H1 (cell line): ENCODE measurements around the gene JOSD1.

Experiments used
- CREB1 ChIP-seq: IDR thresholded peaks from 2 replicates; pipeline ENCODE4 v1.6.1; 2012; ENCODE audit warnings: inconsistent platforms
- CTCF ChIP-seq, 3 experiments: IDR thresholded peaks; 1 replicate in 2 of 3; 2 replicates in 1 of 3; pipeline versions ENCODE4 v1.5.1 to v1.6.1; 2011; ENCODE audit warnings: low read length in 3 of 3, mild to moderate bottlenecking in 3 of 3, inconsistent platforms in 2 of 3, low read depth in 1 of 3, moderate library complexity in 1 of 3; ENCODE audit not compliant: insufficient read depth in 1 of 3; ENCODE audit errors: control extremely low read depth in 1 of 3
- EZH2 ChIP-seq: fragments of 200-600 bp; sonication (generic); IDR thresholded peaks from 2 replicates; pipeline ENCODE4 v1.7.1; 2012; ENCODE audit warnings: low read depth, mild to moderate bottlenecking, moderate library complexity, low read length, inconsistent platforms; ENCODE audit not compliant: severe bottlenecking
- PHF8 ChIP-seq: fragments of 200-600 bp; sonication (generic); conservative IDR thresholded peaks from 2 replicates; pipeline ENCODE4 v1.7.1; 2012; ENCODE audit warnings: low read depth, mild to moderate bottlenecking, inconsistent platforms, low read length, moderate library complexity
- POLR2A ChIP-seq, 2 experiments: IDR thresholded peaks; 1 replicate in 1 of 2; 2 replicates in 1 of 2; pipeline ENCODE4 v1.6.1; 2011; ENCODE audit warnings: low read depth in 2 of 2, low read length in 2 of 2, mild to moderate bottlenecking in 2 of 2; ENCODE audit errors: control extremely low read depth in 1 of 2
- SP1 ChIP-seq: IDR thresholded peaks from 2 replicates; pipeline ENCODE4 v1.6.1; 2011; ENCODE audit warnings: low read depth, low read length
- SP4 ChIP-seq: IDR thresholded peaks from 2 replicates; pipeline ENCODE4 v1.6.1; 2012; ENCODE audit warnings: low read length, inconsistent platforms

GRCh38 chr22:38750104-38750503 is 49.4 kb upstream of the JOSD1 start:
- TF ChIP-seq SP1 (no peak), CREB1 (no peak), POLR2A (IDR thresholded peaks at IDR 0.05; ENCODE audit: control extremely low read depth in 1 of 2, low read depth in 2 of 2, low read length in 2 of 2) (no peak), CTCF (IDR thresholded peaks at IDR 0.05; ENCODE audit: control extremely low read depth in 1 of 3, insufficient read depth in 1 of 3, low read depth in 1 of 3, low read length in 3 of 3) (no peak), EZH2 (no peak), PHF8 (no peak), SP4 (no peak)
